ENCODE data around the gene PRDX2. TPM values are rescaled to one million over a fixed set of nuclear protein-coding genes. Genes with fewer than 3 reads are reported as not detected.
"Not testable (repeated sequence)": the region's sequence is repeated elsewhere in the genome, so short reads cannot be mapped to it uniquely, and the experiment has no call there.

Gene PRDX2
- total RNA-seq, 1 donor from 2014 or later = 554 TPM

DNA sequence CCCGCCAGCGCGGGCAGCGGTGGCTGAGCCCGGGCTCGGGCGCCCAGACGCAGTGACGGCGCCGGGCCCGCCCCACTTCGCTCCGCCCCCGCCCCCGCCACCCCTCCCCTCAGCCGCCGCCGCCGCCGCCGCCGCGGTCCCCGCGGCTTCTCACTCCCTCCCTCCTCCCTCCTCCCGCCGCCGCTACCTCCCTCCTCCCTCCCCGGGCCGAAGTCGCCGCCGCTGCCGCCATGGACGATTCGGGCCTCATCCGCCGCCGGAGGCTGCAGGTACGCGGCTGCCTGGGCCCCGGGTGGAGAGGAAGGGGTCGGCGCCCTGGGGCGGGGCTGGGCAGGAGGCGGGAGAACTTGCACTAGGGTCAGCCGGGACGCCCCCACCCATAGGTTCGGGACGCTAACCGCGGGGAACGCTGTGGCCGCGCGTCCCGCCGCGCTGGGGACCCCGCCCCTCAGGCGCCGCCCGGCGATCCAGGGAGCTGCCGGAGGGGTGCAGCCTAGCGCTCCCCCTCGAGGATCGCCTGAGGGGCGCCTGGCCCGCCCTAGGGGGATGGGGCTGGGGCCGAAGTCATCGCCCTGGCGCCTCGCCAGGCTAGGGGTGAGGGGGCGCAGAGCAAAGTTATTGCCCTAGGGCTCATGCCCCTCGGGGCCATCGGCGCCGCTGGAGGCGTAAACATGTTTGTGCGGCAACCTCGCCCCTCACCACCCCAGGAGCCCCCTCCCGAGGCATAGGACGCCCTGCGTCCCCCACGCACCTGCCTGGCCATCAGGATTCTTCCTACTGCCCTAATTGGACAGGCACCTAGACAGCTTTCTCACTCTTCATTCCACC, 32.4 kb upstream of the PRDX2 start:
- H3K36me3 Mint-ChIP-seq (ENCODE audit: insufficient read depth) = no peaks in the 10 kb centered on the region
- peaks cover 82% of the 10 kb centered on the region for H3K27me3 Mint-ChIP-seq
- peak overlapping the region; percentile 20 for H3K4me3 Mint-ChIP-seq (ENCODE audit: low read depth)
- TF ChIP-seq, protein P1, sequence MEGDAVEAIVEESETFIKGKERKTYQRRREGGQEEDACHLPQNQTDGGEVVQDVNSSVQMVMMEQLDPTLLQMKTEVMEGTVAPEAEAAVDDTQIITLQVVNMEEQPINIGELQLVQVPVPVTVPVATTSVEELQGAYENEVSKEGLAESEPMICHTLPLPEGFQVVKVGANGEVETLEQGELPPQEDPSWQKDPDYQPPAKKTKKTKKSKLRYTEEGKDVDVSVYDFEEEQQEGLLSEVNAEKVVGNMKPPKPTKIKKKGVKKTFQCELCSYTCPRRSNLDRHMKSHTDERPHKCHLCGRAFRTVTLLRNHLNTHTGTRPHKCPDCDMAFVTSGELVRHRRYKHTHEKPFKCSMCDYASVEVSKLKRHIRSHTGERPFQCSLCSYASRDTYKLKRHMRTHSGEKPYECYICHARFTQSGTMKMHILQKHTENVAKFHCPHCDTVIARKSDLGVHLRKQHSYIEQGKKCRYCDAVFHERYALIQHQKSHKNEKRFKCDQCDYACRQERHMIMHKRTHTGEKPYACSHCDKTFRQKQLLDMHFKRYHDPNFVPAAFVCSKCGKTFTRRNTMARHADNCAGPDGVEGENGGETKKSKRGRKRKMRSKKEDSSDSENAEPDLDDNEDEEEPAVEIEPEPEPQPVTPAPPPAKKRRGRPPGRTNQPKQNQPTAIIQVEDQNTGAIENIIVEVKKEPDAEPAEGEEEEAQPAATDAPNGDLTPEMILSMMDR (IDR thresholded peaks at IDR 0.05; ENCODE audit: unreplicated experiment) = no peak
- DNase-seq (ENCODE audit: low spot score, unreplicated experiment) = peak; percentile 23
- H3K27ac Mint-ChIP-seq = no peak overlapping the region
- H3K9me3 Mint-ChIP-seq (ENCODE audit: low read depth) = no peaks in the 10 kb centered on the region
- H3K4me1 Mint-ChIP-seq (ENCODE audit: low read depth) = peaks cover 1% of the 10 kb centered on the region

DNA sequence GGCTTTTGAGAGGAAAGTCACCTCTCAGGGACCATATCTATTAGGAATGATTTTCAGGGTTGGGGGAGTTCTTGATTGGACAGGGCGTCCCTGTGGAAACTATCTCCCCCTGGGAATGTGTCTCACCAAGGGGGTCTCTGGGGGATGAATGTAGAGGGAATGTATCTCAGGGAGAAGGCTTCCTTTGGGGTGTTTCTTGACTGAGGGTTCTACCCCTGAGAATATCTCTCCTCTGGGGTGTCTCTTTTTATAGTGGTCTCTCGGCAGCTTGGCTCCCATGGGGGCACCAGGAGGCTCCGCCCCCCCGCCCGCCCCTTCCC, 31.8 kb upstream of the PRDX2 start:
- Mint-ChIP-seq H3K4me1 (ENCODE audit: low read depth) (peaks cover 1% of the 10 kb centered on the region), H3K27ac (no peak overlapping the region), H3K4me3 (ENCODE audit: low read depth) (peak overlapping the region; percentile 55), H3K36me3 (ENCODE audit: insufficient read depth) (no peaks in the 10 kb centered on the region), H3K9me3 (ENCODE audit: low read depth) (no peaks in the 10 kb centered on the region), H3K27me3 (peaks cover 85% of the 10 kb centered on the region)
- DNase-seq (ENCODE audit: low spot score, unreplicated experiment) = no peak
- TF ChIP-seq, protein P1 (IDR thresholded peaks at IDR 0.05; ENCODE audit: unreplicated experiment) = no peak

DNA sequence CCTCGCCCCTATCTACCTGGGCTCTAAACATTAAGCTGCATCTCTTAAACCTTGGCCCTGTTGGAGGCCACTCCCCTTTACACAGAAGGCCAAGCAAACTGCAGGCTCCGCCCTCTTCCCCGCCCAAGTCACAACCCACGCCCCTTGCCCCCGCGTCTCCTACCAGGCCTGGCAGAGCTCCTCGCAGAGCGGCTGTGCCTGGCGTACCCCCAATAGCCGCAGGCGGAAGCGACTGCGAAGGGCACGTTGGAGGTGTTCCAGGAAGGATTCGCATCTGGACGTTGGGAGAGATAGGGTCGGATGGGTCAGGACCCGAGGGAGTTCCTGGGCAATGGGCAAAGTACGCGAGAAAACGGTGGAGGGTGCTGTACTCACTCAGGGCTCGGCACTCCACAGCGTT, 26.9 kb upstream of the PRDX2 start:
- Mint-ChIP-seq H3K36me3 (ENCODE audit: insufficient read depth) (no peaks in the 10 kb centered on the region), H3K27ac (no peak overlapping the region), H3K9me3 (ENCODE audit: low read depth) (no peaks in the 10 kb centered on the region), H3K4me3 (ENCODE audit: low read depth) (no peak overlapping the region), H3K27me3 (peaks cover 72% of the 10 kb centered on the region), H3K4me1 (ENCODE audit: low read depth) (peaks cover 1% of the 10 kb centered on the region)
- no peak for DNase-seq (ENCODE audit: low spot score, unreplicated experiment)
- TF ChIP-seq, protein P1 (IDR thresholded peaks at IDR 0.05; ENCODE audit: unreplicated experiment) = no peak

DNA sequence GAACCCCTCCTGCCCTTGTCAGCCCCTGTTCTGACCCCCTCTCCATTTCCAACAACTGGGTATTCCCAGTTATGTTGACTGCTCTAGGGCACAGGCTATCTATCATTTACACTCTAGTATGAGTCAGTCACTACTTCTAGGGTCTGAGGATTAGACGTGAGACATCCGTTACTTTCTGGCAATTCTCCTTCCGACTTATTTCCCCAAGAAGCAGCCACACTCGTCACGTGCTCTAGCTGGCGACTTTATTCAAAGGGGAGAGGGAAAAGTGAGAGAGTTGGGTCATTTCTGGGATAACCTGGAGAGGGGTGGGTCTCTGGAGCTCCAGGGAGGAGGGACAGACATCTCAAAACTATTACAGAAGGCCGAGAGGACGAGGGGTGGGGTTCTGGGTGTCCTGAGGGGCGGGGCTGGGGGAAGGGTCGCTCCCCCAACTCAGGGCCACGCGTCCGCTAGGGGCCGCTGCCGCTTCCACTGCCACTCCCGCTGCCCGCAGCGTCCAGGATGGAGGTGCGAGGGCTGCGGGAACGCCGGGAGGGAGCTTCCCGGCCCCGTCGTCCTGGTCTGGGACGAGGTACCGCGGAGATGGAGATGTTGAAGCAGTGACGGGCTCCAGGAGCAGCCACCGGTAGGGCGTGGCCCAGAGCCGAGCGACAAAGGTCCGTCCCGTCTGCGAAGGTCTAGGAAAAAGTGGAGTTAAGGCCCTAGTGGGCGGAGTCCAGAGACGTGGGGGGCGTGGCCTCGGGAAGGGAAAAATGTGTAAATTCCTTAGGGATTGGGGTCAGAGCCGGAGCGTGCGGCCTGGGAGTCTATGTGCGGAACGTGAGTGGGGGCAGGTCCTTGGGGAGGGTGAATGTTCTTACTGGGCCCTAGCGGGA, 23.9 kb upstream of the PRDX2 start:
- Mint-ChIP-seq H3K9me3 (ENCODE audit: low read depth) (no peaks in the 10 kb centered on the region), H3K27me3 (peaks cover 46% of the 10 kb centered on the region), H3K4me3 (ENCODE audit: low read depth) (no peak overlapping the region), H3K36me3 (ENCODE audit: insufficient read depth) (no peaks in the 10 kb centered on the region), H3K4me1 (ENCODE audit: low read depth) (no peaks in the 10 kb centered on the region), H3K27ac (peak overlapping the region; percentile 81)
- TF ChIP-seq, protein P1 (IDR thresholded peaks at IDR 0.05; ENCODE audit: unreplicated experiment) = peak; percentile 70
- DNase-seq (ENCODE audit: low spot score, unreplicated experiment) = peak; percentile 56

DNA sequence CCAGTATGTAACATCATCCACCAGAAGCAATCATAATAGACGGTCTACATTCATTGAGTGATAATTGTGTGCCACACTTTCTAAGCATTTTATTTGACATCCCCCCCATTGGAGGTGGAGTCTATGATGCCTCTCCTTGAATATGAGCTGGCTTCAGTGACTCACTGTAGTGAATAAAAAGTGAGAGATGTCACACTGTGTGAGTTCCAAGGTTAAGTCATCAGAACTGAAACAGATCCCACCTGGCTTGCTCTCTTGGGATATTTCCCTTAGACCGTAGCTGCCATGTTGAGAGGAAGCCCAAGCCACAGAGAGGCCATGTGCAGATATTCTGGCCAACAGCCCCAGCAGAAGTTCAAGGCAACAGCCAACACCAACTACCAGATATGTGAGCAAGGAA, 20.2 kb upstream of the PRDX2 start:
- Mint-ChIP-seq H3K27me3 (peaks cover 21% of the 10 kb centered on the region), H3K9me3 (ENCODE audit: low read depth) (no peaks in the 10 kb centered on the region), H3K36me3 (ENCODE audit: insufficient read depth) (no peaks in the 10 kb centered on the region), H3K27ac (no peak overlapping the region), H3K4me3 (ENCODE audit: low read depth) (no peak overlapping the region), H3K4me1 (ENCODE audit: low read depth) (no peaks in the 10 kb centered on the region)
- TF ChIP-seq, protein P1 (IDR thresholded peaks at IDR 0.05; ENCODE audit: unreplicated experiment) = no peak
- no peak for DNase-seq (ENCODE audit: low spot score, unreplicated experiment)

DNA sequence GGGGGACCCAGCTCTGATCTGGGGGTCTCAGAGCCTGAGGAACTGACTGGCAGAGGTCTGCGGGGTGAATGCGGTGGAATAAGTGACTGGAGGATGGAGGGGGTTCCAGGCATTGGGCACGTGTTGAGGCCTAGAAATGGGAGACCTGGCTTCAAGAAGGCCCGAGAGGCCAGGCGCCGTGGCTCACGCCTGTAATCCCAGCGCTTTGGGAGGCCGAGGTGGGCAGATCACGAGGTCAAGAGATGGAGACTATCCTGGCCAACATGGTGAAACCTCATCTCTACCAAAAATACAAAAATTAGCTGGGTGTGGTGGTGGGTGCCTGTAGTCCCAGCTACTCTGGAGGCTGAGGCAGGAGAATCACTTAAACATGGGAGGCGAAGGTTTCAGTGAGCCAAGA, 16.2 kb upstream of the PRDX2 start:
- H3K4me3 Mint-ChIP-seq (ENCODE audit: low read depth); H3K4me1 Mint-ChIP-seq (ENCODE audit: low read depth); H3K36me3 Mint-ChIP-seq (ENCODE audit: insufficient read depth): not testable (repeated sequence)

DNA sequence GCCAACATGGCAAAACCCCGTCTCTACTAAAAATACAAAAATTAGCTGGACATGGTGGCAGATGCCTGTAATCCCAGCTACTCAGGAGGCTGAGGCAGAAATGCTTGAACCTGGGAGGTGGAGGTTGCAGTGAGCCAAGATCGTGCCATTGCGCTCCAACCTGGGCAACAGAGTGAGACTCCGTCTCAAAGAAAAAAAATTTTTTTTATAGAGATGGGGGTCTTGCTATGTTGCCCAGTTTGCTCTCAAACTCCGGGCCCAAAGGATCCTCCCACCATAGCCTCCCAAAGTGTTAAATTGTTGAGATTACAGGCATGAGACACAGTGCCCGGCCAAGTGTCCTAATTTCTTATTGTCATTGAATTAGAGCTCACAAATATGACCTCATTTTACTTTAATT, 15.6 kb upstream of the PRDX2 start:
- not testable (repeated sequence) for H3K27ac Mint-ChIP-seq; H3K36me3 Mint-ChIP-seq (ENCODE audit: insufficient read depth); H3K4me1 Mint-ChIP-seq (ENCODE audit: low read depth); H3K4me3 Mint-ChIP-seq (ENCODE audit: low read depth); H3K27me3 Mint-ChIP-seq; DNase-seq (ENCODE audit: low spot score, unreplicated experiment); H3K9me3 Mint-ChIP-seq (ENCODE audit: low read depth)

More for the DNA sequence above, 16.2 kb upstream of the PRDX2 start:
- not testable (repeated sequence) for H3K27me3 Mint-ChIP-seq; DNase-seq (ENCODE audit: low spot score, unreplicated experiment); H3K27ac Mint-ChIP-seq; H3K9me3 Mint-ChIP-seq (ENCODE audit: low read depth)
